Endometrial microvascular endothelial cells (primary cell): ENCODE results near the gene OTUB2. TPM values are rescaled to one million over a fixed set of nuclear protein-coding genes. Genes with fewer than 3 reads are reported as not detected.

Experiments
- in situ Hi-C: cut with HindIII; loops from 2 replicates; pipeline ENCODE4 v1.10.0; 2017; ENCODE audit warnings: low sequenced_read_pairs, low pct_unique_long_range_greater_than_20kb; ENCODE audit errors: inconsistent ontology term
- total RNA-seq: library from RNA; depleted of rRNA; stranded (reverse); fragments of >200 nt; gene quantifications from one replicate; pipeline ENCODE4 v1.2.3, GENCODE V29; 2015; ENCODE audit errors: inconsistent ontology term

The OTUB2 gene
- 3.1 TPM for total RNA-seq

GRCh38 chr14:94026173-94026888, at the start of gene OTUB2:
Gene OTUB2 (plus strand): TSS chr14:94026340. CDS start chr14:94026538, 198 bp downstream.
- in situ Hi-C loops = no loop called here

GRCh38 chr14:93976477-93977057, 49.6 kb upstream of the OTUB2 start, which contains the start of gene ASB2:
Gene ASB2 (minus strand): TSS chr14:93976570. CDS start chr14:93964539, 12,031 bp downstream.
- in situ Hi-C loops = no loop called here

DNA sequence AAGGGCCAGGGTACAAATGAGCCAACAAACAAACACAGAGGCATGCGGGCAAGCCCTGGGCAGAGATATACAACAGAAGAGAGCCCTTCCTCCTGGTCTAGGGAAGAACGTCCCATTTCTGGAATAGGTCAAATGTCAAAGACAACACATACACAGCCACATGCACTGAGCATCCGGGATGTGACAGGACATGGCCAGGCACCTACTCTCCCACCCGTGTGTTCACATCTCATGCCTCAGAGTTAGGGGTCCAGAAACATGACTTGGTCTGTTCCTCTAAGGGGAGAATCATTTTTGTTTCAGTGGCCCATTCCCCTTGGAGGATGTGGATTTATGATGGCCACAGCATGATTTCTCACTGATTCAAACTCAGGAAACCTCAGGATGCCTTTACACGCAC, 49.0 kb upstream of the OTUB2 start:
- in situ Hi-C loops = no loop called here

GRCh38 chr14:93977790-93978581, 48.2 kb upstream of the OTUB2 start:
- in situ Hi-C loops = no loop called here

- in situ Hi-C loops = no loop called here
Measured at GRCh38 chr14:93978735-93979134, 47.4 kb upstream of the OTUB2 start.

GRCh38 chr14:93980456-93981201, 45.5 kb upstream of the OTUB2 start:
- in situ Hi-C loops = no loop called here

DNA sequence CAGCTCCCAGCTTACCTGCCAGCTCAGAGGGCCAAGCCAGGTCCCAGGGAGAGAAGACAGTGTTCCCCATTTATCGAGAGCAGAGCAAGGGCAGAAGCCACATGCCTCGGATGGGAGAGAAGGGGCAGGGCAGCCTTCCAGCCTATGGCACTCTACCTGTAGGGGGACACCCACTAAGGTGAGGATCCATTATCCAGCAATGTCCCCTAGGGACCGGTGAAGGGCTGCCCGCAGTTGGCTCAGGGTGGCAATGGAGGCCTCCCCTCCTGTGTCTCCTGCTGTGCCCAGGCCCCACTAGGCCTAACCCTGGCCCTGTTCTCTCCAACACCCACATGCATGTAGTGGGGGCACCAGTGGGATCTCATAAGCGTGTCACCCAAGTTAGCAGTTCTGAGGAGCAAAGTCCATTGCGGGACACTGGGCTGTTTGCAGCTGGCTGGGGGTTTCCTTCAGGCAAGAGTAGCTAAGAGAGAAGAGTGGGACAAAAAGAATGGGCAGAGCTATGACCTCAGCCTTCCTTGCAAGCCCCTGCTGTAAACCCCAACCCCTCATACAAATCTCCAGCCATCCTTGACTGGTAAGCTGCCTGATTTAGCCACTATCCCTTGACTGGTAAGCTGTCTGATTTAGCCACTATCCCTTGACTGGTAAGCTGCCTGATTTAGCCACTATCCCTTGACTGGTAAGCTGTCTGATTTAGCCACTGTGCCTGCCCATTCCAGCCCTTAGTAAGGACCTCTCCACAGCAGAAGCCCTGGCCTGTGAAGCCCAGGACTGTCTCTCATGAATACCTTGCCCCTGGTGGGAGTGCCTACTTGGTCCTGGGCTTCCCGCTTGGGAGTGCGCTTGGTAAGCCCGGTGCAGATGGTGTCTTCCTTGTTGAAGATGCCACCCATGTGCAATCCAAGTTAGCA, 44.6 kb upstream of the OTUB2 start:
- in situ Hi-C loops = no loop called here

GRCh38 chr14:93982230-93983007, 43.7 kb upstream of the OTUB2 start:
- in situ Hi-C loops = no loop called here

DNA sequence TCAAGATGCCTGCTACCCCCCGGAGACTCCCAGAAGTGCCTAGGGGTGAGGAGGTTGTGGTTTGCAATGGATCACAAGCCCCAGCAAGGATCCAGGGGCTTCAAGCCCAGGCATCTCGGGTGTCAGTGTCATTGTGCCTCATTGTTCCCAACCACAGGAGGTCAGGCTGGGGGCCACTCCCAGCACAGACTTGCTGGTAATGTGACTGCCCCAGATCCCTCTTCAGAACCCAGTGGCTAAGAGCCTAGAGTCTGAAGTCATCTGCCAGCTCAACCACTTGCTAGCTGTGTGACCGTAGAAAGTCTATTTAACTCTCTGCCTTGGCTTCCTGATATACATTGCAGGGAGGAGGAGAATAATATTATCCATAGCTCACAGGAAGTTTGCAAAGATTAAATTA, 42.1 kb upstream of the OTUB2 start:
- in situ Hi-C loops = no loop called here

DNA sequence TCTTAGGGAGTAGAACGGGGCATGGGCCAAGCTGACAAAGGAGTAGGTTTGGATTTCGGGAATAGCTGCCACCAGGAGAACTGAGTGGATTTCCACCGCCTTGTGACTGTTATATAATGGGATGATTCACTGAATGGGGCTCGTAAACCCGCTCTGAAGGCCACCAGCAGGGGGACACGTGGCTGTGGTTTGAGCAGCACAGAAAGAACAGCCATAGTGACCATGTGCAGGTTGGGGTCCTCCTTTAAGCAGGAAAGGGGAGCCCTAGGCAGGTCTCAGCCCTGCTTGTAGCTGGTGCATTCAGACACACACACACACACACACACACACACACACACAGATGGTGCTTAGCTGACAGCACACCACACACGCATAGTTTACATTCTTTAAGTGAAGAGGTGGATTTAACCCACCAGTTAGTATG, 41.1 kb upstream of the OTUB2 start:
- in situ Hi-C loops = no loop called here

DNA sequence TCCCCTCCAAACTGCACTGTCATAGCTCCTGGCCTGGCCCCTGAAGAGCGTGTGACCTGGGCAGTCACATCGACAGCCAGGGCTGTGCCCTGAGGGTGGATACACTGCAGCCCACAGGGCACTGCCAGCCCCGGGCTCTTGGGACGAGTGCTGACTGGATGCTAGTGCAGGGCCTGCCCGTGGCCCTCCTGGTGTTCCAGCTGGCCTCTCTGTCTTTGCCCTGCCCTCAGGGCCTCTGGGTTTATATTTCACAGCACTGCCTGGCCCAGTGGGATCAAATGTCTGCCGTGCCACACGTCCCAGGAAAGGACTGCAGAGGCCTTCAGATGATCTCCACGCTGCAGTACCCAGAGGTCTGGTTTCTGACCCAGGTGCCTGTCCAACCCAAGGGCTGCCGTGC, 39.2 kb upstream of the OTUB2 start:
- in situ Hi-C loops = no loop called here

DNA sequence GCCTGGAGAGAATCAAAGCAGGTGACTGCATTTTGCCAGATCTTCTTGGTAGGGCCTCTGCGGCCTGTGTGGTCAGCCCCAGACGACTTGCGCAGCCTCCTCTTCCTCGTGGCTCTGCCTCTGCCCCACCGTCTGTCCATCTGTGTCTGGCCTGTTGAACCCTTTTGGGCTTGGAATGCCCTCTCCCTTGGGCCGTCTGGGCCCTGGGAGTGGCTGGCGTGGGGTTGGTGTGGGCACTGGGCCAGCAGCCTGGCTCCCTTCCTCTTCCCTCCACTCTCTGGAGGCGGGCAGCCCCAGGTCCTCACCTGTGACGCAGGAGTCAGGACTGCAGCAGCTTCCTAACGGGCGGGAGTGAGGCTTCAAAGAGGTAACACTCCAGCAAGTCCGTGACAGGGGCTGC, 38.8 kb upstream of the OTUB2 start:
- in situ Hi-C loops = no loop called here

- in situ Hi-C loops = no loop called here
Measured at GRCh38 chr14:93987815-93988476, 38.2 kb upstream of the OTUB2 start.

- in situ Hi-C loops = no loop called here
Measured at GRCh38 chr14:93989939-93990338, 36.2 kb upstream of the OTUB2 start.

- in situ Hi-C loops = no loop called here
Measured at GRCh38 chr14:93991212-93991611, 34.9 kb upstream of the OTUB2 start.

DNA sequence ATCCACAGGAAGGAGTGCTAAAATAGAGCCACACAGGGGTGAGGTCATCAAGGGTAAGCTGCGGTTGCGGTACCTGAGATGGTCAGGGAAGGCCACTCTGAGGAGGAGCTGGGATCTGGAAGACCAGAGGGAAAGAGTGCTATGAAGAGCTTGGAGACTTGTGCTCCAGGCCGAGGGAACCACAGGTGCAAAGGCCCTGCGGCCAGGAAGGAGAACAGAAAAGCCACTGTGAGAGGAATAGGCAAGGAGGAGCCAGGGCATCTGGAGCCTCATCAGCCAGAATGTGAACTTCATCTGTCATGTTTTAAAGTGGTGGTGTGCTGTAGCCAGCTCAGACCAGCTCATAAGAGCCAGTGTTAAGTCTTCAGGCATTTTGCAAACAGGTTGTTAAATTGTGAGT, 34.5 kb upstream of the OTUB2 start:
- in situ Hi-C loops = no loop called here

DNA sequence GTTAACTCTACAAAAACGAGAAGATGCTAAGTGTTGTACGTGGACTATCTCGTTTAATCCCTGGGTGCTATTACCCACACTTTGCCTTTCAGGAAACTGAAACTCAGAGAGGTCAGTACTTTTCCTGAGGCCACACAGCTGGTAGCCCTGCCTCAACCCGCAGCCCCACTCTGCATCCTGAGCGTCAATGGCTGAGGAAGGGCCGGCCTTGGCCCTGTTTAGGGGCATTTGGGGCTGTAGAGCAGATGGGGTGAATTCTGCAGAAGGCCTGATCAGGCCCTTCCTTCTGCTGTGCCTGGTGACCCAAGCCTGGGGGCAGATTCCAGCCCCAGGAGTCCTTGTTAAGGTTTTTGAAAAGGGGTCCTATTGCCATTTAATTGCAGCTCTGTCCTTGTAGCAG, 32.8 kb upstream of the OTUB2 start:
- in situ Hi-C loops = no loop called here
